Spleen (tissue), 7 donors: ENCODE results near the gene TMEM86B.

Experiments used
- CTCF ChIP-seq, 11 experiments: fragments of 200-600 bp in 7 of 11; fragments of 450-650 bp in 4 of 11; sonication (generic) in 4 of 11; IDR thresholded peaks in 8 of 11; conservative IDR thresholded peaks in 3 of 11; 1 replicate in 7 of 11; 2 replicates in 4 of 11; pipeline versions ENCODE4 v1.4.0 to v1.8.0; 2016 to 2021; ENCODE audit warnings: antibody characterized with exemption in 11 of 11, inconsistent platforms in 4 of 11, mild to moderate bottlenecking in 1 of 11
- POLR2A ChIP-seq, 3 donors: fragments of 450-650 bp; IDR thresholded peaks; one replicate each; pipeline ENCODE4 v1.5.1; 2017; ENCODE audit warnings: antibody characterized with exemption in 3 of 3, mild to moderate bottlenecking in 1 of 3
- donor health status: DM: no; HTN: no; CAD: no; lungs with moderate emphysema.
- donor health status: DM: no; HTN: no; CAD: no.
- donor health status: DM: no; HTN: no; CAD: no.

DNA sequence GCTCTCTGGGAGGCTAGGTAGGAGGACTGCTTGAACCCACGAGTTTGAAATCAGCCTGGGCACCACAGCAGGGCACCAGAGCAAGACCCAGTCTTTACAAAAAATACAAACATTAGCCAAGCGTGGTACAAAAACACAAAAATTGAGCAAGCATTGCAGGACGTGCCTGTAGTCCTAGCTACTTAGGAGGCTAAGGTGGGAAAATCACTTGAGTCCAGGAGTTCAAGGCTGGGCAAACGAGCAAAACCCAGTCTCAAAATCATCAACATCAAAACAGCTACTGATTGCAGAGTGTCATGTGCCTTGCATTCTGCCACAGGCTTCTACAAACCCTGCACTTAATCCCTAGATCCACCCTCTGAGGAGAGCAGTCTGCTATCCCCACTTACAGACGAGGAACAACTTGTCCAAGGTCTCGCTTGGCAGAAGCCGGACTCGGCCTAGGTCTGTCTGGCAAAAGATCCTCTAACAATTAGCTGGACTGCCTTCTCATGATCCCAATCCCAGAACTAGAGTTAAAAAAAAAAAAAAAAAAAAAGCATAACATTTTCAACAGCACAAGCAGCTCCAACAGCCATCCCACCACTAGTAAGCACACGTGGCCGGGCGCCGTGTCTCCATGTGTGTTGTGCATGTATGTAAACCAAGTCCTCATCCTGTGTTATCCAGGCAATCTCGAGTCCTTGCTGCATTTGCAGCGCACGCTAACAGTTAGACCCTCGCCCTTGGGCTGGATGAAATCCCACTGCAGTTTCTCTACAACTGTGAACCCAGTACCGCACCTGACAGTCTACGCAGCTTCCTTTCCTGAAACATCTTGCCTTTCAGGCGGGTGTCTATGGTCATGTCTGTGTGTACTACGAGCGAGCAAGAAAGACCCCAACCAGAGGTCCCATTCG, 28.2 kb upstream of the TMEM86B start:
- no peak for TF ChIP-seq CTCF (IDR thresholded peaks at IDR 0.05 in 8 of 11, conservative IDR thresholded peaks at IDR 0.05 in 3 of 11)
- no peak for TF ChIP-seq POLR2A (IDR thresholded peaks at IDR 0.05)
